Epithelial cell of proximal tubule (primary cell): Measurements from ENCODE around the gene LRIT1. TPM values are rescaled to one million over a fixed set of nuclear protein-coding genes. Genes with fewer than 3 reads are reported as not detected.
"Not testable (repeated sequence)": the region's sequence is repeated elsewhere in the genome, so short reads cannot be mapped to it uniquely, and the experiment has no call there.

Experiments
- DNase-seq: peaks from one replicate; pipeline ENCODE4 v3.0.0-alpha.2; 2011; ENCODE audit warnings: low read depth
- H3K4me3 ChIP-seq: 2 replicates; pipeline ENCODE4 v1.5.1; 2011; ENCODE audit warnings: low read depth, mild to moderate bottlenecking, low read length
- total RNA-seq: library from RNA; depleted of rRNA; stranded (reverse); fragments of >200 nt; gene quantifications from 2 replicates; pipeline ENCODE4 v1.2.3, GENCODE V29; 2015
- TF ChIP-seq, protein P1 (sequence below): conservative IDR thresholded peaks from 2 replicates; pipeline ENCODE4 v1.5.1; 2012; ENCODE audit warnings: low read depth, mild to moderate bottlenecking, low read length

LRIT1 gene, protein sequence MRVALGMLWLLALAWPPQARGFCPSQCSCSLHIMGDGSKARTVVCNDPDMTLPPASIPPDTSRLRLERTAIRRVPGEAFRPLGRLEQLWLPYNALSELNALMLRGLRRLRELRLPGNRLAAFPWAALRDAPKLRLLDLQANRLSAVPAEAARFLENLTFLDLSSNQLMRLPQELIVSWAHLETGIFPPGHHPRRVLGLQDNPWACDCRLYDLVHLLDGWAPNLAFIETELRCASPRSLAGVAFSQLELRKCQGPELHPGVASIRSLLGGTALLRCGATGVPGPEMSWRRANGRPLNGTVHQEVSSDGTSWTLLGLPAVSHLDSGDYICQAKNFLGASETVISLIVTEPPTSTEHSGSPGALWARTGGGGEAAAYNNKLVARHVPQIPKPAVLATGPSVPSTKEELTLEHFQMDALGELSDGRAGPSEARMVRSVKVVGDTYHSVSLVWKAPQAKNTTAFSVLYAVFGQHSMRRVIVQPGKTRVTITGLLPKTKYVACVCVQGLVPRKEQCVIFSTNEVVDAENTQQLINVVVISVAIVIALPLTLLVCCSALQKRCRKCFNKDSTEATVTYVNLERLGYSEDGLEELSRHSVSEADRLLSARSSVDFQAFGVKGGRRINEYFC
- not detected in 2 replicates for total RNA-seq

DNA sequence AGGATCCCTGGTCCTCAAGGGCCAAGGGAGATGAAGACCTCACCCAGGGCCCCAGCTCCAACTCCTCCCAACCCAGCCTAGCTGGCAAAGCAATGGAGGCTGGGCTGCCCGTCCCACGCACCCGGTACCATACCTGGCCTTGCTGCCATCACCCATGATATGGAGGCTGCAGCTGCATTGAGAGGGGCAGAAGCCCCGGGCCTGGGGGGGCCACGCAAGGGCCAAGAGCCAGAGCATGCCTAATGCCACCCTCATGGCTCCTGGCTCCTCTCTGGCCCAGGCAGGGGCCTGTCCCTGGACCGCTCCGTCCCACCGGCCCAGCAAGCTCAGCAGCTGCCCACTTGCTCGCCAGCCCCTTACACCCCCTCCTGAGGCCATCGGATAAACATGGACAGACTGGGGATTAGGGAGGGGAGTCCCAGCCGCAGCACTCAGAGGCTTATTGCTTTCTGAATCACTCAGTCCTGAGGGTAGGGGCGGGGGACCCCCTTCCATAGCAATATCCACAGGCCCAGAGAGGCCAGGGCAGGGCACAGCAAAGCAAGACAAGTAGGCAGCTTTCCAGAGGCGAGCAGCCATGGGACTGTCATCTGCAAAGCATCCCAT is at the start of gene LRIT1:
Gene LRIT1 (minus strand): TSS at position 362 of the 606 bp plus-strand sequence. CDS start 107 bp downstream, at position 255.
- no peak for DNase-seq
- TF ChIP-seq, protein P1, sequence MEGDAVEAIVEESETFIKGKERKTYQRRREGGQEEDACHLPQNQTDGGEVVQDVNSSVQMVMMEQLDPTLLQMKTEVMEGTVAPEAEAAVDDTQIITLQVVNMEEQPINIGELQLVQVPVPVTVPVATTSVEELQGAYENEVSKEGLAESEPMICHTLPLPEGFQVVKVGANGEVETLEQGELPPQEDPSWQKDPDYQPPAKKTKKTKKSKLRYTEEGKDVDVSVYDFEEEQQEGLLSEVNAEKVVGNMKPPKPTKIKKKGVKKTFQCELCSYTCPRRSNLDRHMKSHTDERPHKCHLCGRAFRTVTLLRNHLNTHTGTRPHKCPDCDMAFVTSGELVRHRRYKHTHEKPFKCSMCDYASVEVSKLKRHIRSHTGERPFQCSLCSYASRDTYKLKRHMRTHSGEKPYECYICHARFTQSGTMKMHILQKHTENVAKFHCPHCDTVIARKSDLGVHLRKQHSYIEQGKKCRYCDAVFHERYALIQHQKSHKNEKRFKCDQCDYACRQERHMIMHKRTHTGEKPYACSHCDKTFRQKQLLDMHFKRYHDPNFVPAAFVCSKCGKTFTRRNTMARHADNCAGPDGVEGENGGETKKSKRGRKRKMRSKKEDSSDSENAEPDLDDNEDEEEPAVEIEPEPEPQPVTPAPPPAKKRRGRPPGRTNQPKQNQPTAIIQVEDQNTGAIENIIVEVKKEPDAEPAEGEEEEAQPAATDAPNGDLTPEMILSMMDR = no peak
- no peak within 1 kb of the TSS for H3K4me3 ChIP-seq

DNA sequence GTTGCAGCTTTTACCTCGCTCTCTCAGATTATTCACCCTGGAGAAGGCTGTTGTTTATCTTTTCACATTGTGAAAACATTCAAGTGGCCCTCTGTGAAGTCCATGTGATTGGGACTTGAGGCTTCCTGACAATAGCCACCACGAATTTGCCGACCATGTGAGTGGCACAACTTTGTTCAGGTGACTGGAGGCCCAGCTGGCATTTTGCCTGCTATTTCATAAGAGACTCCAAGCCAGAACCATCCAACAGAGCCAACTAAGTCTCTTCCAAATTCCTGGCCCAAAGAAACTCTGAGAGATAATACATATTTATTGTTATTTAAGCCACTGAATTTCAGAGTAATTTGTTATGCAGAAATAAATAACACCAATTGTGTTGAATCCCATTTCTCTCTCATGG is 48.9 kb upstream of the LRIT1 start:
- TF ChIP-seq, protein P1 = no peak
- H3K4me3 ChIP-seq = no peak overlapping the region
- no peak for DNase-seq

DNA sequence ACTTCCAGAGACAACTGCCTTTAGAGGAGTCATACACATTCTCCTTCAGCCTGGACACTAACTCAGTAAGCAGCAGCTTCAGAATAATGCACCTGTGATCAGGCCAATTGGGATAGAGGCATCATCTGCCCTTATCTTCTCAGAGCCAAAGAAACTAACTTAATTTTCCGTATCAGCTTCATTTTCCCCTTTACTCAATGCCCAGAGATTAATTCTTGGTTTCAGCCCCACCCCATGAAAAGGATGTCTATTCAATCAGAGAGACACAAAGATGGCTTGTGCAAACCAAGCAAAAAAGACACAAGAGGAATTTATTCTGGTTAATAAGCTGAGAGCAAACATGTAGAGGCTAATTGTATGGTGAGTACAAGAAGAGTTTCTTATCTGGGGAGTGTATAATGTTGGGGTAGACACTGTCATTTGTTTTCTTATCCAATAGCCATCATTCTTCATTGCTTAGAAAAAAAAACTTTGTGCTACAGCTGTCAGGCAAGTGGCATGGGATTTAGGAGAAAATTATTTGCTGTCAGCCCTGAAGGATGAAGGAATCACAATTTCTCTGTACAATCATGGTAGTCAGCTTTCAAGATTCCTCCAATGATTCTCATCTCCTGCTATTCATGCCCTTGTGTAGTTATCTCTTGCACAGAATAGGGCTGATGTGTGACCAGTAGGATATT is 48.3 kb upstream of the LRIT1 start:
- H3K4me3 ChIP-seq = no peak overlapping the region
- no peak for DNase-seq
- TF ChIP-seq, protein P1 = no peak

DNA sequence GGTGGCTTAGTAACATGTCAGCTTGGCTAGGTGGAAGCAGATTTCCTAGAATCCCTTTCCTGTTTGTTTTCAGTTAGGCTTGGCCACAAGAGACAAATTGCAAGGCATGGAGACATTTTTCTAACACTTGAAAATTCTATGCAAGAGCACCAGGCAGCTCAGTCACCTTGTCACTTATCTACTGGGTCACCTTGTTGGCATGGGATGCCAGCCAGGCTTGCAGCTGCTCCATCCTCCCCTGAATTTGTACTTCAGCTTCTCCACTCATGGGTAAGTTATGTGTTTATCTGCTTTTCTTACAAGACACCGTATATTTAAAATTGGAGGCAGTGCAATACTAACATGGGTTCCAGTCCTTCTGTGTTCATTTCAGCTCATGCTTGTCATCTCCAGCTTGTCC is 46.8 kb upstream of the LRIT1 start:
- no peak overlapping the region for H3K4me3 ChIP-seq
- TF ChIP-seq, protein P1 = no peak
- no peak for DNase-seq

DNA sequence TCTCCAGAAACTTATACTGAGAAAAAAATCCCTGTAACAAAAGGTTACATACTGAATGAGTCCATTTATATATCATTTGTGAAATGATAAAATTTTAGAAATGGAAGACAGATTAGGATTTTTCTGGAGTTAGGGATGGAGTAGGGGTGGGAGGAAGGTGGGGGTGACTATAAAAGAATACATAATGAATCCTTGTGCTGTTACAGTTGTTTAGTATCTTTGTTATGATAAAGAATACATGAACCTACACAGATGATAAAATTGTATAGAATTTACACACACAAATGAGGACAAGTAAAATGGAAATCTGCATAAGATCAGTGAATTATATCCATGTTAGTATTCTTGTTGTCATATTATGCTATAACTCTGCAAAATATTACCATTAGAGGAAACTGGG is 45.3 kb upstream of the LRIT1 start:
- TF ChIP-seq, protein P1 = no peak
- no peak overlapping the region for H3K4me3 ChIP-seq
- DNase-seq = no peak

DNA sequence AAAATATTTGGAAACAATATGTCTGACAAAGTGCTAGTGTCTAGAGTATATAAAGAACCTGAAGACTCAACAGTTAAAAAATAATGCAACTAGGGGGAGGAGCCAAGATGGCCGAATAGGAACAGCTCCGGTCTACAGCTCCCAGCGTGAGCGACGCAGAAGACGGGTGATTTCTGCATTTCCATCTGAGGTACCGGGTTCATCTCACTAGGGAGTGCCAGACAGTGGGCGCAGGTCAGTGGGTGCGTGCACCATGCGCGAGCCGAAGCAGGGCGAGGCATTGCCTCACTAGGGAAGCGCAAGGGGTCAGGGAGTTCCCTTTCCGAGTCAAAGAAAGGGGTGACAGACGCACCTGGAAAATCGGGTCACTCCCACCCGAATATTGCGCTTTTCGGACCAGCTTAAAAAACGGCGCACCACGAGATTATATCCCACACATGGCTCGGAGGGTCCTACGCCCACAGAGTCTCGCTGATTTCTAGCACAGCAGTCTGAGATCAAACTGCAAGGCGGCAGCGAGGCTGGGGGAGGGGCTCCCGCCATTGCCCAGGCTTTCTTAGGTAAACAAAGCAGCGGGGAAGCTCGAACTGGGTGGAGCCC is 38.6 kb upstream of the LRIT1 start:
- DNase-seq, H3K4me3 ChIP-seq: not testable (repeated sequence)

DNA sequence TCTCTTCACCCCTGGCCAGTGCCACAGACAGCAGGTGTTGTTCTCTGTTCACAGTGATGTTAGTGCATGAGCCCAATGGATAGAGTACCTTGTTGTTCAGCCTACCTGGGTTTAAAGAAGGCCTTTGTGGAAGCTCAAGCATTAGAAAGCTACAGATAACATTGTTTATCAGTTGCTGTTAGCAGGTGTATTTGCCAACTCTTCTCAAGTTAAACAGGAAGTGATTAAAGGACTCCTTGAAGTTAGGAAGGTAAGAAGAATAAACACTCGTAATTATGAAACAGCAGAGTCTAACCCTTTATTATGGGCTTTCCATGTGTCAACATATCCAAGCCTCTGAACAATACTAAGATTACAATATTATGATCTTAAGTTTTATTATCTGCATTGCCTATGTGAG is 29.4 kb upstream of the LRIT1 start:
- TF ChIP-seq, protein P1 = no peak
- no peak overlapping the region for H3K4me3 ChIP-seq
- DNase-seq = no peak
